IPS DF 4.7 (cell line): Measurements from ENCODE around the gene HEYL.
"Not testable (repeated sequence)": the region's sequence is repeated elsewhere in the genome, so short reads cannot be mapped to it uniquely, and the experiment has no call there.

ENCODE experiments used
- DNase-seq: peaks from one replicate; pipeline ENCODE4 v3.0.0-alpha.2; 2013; ENCODE audit warnings: low spot score; ENCODE audit errors: extremely low read depth

HEYL gene

GRCh38 chr1:39608921-39609320 is 30.5 kb downstream of the HEYL start:
- DNase-seq = no peak

GRCh38 chr1:39603677-39604076 is 35.8 kb downstream of the HEYL start:
- not testable (repeated sequence) for DNase-seq

- DNase-seq = not testable (repeated sequence)
Measured at GRCh38 chr1:39601667-39602255, 37.7 kb downstream of the HEYL start.

- DNase-seq = no peak
Measured at GRCh38 chr1:39596163-39596562, 43.3 kb downstream of the HEYL start.

- no peak for DNase-seq
Measured at GRCh38 chr1:39593386-39593785, 46.1 kb downstream of the HEYL start.

GRCh38 chr1:39592069-39592468 is 47.4 kb downstream of the HEYL start:
- DNase-seq = no peak

GRCh38 chr1:39590546-39590945 is 48.9 kb downstream of the HEYL start:
- no peak for DNase-seq

- no peak for DNase-seq
Measured at GRCh38 chr1:39585933-39586332, 53.5 kb downstream of the HEYL start.

- DNase-seq = no peak
Measured at GRCh38 chr1:39576016-39576657, 63.3 kb downstream of the HEYL start.

GRCh38 chr1:39575191-39576015 is 64.0 kb downstream of the HEYL start:
- no peak for DNase-seq

- no peak for DNase-seq
Measured at GRCh38 chr1:39574646-39575045, 64.8 kb downstream of the HEYL start.
